HuH-7.5 (cell line): ENCODE measurements around the gene EFEMP2.
A peak's percentile ranks its signal among the peaks of the same experiment; 100 is the strongest.

Source experiments
- DNase-seq: peaks from one replicate; pipeline ENCODE4 v3.0.0; 2011; ENCODE audit warnings: low spot score

EFEMP2 gene

GRCh38 chr11:65872586-65873317 is at the start of gene EFEMP2:
Gene EFEMP2 (minus strand): TSS chr11:65872800. CDS start chr11:65872354, 446 bp downstream.
- DNase-seq: no peak

GRCh38 chr11:65921876-65922275 is 49.3 kb upstream of the EFEMP2 start:
- DNase-seq: no peak

GRCh38 chr11:65921033-65921555 is 48.5 kb upstream of the EFEMP2 start:
- no peak for DNase-seq

- no peak for DNase-seq
Observed at GRCh38 chr11:65920372-65920802, 47.8 kb upstream of the EFEMP2 start.

- DNase-seq: no peak
Observed at GRCh38 chr11:65919573-65920371, 47.2 kb upstream of the EFEMP2 start.

GRCh38 chr11:65919141-65919572 is 46.6 kb upstream of the EFEMP2 start, which contains the start of gene DRAP1:
Gene DRAP1 (plus strand): TSS chr11:65919426. CDS start chr11:65919502, 76 bp downstream.
- DNase-seq: peak; percentile 90

- DNase-seq: no peak
Observed at GRCh38 chr11:65918211-65919140, 45.9 kb upstream of the EFEMP2 start, which contains the start of gene C11orf68. Gene C11orf68 (minus strand): TSS chr11:65919062. CDS start chr11:65919031, 31 bp downstream.

- no peak for DNase-seq
Observed at GRCh38 chr11:65917434-65918210, 45.0 kb upstream of the EFEMP2 start.

GRCh38 chr11:65917077-65917433 is 44.5 kb upstream of the EFEMP2 start:
- no peak for DNase-seq

- DNase-seq: no peak
Observed at GRCh38 chr11:65916391-65916790, 43.8 kb upstream of the EFEMP2 start.

- DNase-seq: no peak
Observed at GRCh38 chr11:65915821-65916251, 43.2 kb upstream of the EFEMP2 start.

GRCh38 chr11:65915101-65915820 is 42.7 kb upstream of the EFEMP2 start:
- no peak for DNase-seq

- DNase-seq: no peak
Observed at GRCh38 chr11:65912845-65913244, 40.2 kb upstream of the EFEMP2 start.

GRCh38 chr11:65911682-65912568 is 39.3 kb upstream of the EFEMP2 start:
- peak; percentile 78 for DNase-seq

- no peak for DNase-seq
Observed at GRCh38 chr11:65907878-65908277, 35.3 kb upstream of the EFEMP2 start.

GRCh38 chr11:65906602-65907001 is 34.0 kb upstream of the EFEMP2 start:
- DNase-seq: no peak

GRCh38 chr11:65903715-65904114 is 31.1 kb upstream of the EFEMP2 start:
- DNase-seq: no peak

- DNase-seq: no peak
Observed at GRCh38 chr11:65903068-65903481, 30.5 kb upstream of the EFEMP2 start.

GRCh38 chr11:65900899-65901180 is 28.2 kb upstream of the EFEMP2 start:
- no peak for DNase-seq
